ENCODE measurements around the gene SAV1. TPM values are rescaled to one million over a fixed set of nuclear protein-coding genes. Genes with fewer than 3 reads are reported as not detected.
A peak's percentile ranks its signal among the peaks of the same experiment; 100 is the strongest.

SAV1 gene
- total RNA-seq (ENCODE audit: unreplicated experiment): 11.6 TPM
- long read RNA-seq: 0 reads

- peaks cover 5% of the 10 kb centered on the region for H3K4me1 Mint-ChIP-seq (ENCODE audit: low read depth, unreplicated experiment)
- no peak for TF ChIP-seq CTCF (IDR thresholded peaks at IDR 0.05; ENCODE audit: partially characterized antibody, unreplicated experiment)
- no peaks in the 10 kb centered on the region for H3K9me3 Mint-ChIP-seq (ENCODE audit: unreplicated experiment)
- no peaks in the 10 kb centered on the region for H3K36me3 Mint-ChIP-seq (ENCODE audit: unreplicated experiment)
- peak; percentile 84 for DNase-seq
- H3K27ac Mint-ChIP-seq (ENCODE audit: unreplicated experiment): peak within 1 kb of the TSS; percentile 26
- H3K27me3 Mint-ChIP-seq (ENCODE audit: unreplicated experiment): no peaks in the 10 kb centered on the region
- peak within 1 kb of the TSS; percentile 86 for H3K4me3 Mint-ChIP-seq (ENCODE audit: unreplicated experiment)
Observed at GRCh38 chr14:50667996-50668825, at the start of gene SAV1. SAV1 (minus strand) TSS chr14:50668306; CDS start chr14:50667967, 339 bp downstream.

GRCh38 chr14:50717811-50718210 lies 49.7 kb upstream of the SAV1 start:
- Mint-ChIP-seq H3K4me1 (ENCODE audit: low read depth, unreplicated experiment) (peaks cover 5% of the 10 kb centered on the region), H3K4me3 (ENCODE audit: unreplicated experiment) (no peak overlapping the region), H3K27me3 (ENCODE audit: unreplicated experiment) (no peaks in the 10 kb centered on the region), H3K9me3 (ENCODE audit: unreplicated experiment) (no peaks in the 10 kb centered on the region), H3K27ac (ENCODE audit: unreplicated experiment) (no peak overlapping the region), H3K36me3 (ENCODE audit: unreplicated experiment) (no peaks in the 10 kb centered on the region)
- no peak for TF ChIP-seq CTCF (IDR thresholded peaks at IDR 0.05; ENCODE audit: partially characterized antibody, unreplicated experiment)
- no peak for DNase-seq

GRCh38 chr14:50714450-50715073 lies 46.5 kb upstream of the SAV1 start:
- H3K36me3 Mint-ChIP-seq (ENCODE audit: unreplicated experiment): no peaks in the 10 kb centered on the region
- DNase-seq: no peak
- H3K9me3 Mint-ChIP-seq (ENCODE audit: unreplicated experiment): no peaks in the 10 kb centered on the region
- TF ChIP-seq CTCF (IDR thresholded peaks at IDR 0.05; ENCODE audit: partially characterized antibody, unreplicated experiment): no peak
- H3K4me1 Mint-ChIP-seq (ENCODE audit: low read depth, unreplicated experiment): peaks cover 5% of the 10 kb centered on the region
- H3K4me3 Mint-ChIP-seq (ENCODE audit: unreplicated experiment): no peak overlapping the region
- no peak overlapping the region for H3K27ac Mint-ChIP-seq (ENCODE audit: unreplicated experiment)
- no peaks in the 10 kb centered on the region for H3K27me3 Mint-ChIP-seq (ENCODE audit: unreplicated experiment)

- no peak for DNase-seq
- Mint-ChIP-seq H3K4me3 (ENCODE audit: unreplicated experiment) (no peak overlapping the region), H3K4me1 (ENCODE audit: low read depth, unreplicated experiment) (no peaks in the 10 kb centered on the region), H3K27ac (ENCODE audit: unreplicated experiment) (no peak overlapping the region), H3K36me3 (ENCODE audit: unreplicated experiment) (no peaks in the 10 kb centered on the region), H3K9me3 (ENCODE audit: unreplicated experiment) (no peaks in the 10 kb centered on the region), H3K27me3 (ENCODE audit: unreplicated experiment) (no peaks in the 10 kb centered on the region)
- no peak for TF ChIP-seq CTCF (IDR thresholded peaks at IDR 0.05; ENCODE audit: partially characterized antibody, unreplicated experiment)
Observed at GRCh38 chr14:50711043-50711442, 42.9 kb upstream of the SAV1 start.

All from glutamatergic neuron (in vitro differentiated cells).